H1 (cell line): ENCODE results near the gene SERGEF. TPM values are rescaled to one million over a fixed set of nuclear protein-coding genes. Genes with fewer than 3 reads are reported as not detected.

Experiments
- CTCF ChIA-PET: fragments of 300-600 bp; sonication (Branson Sonifier 250); formaldehyde crosslinking; loops from one replicate; lab custom pipeline; 2021; ENCODE audit not compliant: partially characterized antibody; lab: Charles Lee
- POLR2A ChIA-PET: fragments of 300-600 bp; sonication (Branson Sonifier 250); formaldehyde crosslinking; loops from one replicate; lab custom pipeline; 2021; ENCODE audit warnings: inconsistent platforms; ENCODE audit not compliant: partially characterized antibody; lab: Charles Lee
- DNase-seq, 2 experiments: peaks; one replicate each; pipeline versions ENCODE4 v3.0.0 to v3.0.0-alpha.2; 2010 to 2022; ENCODE audit warnings: low spot score in 2 of 2, low read depth in 1 of 2, mixed read lengths in 1 of 2
- FAIRE-seq: peaks from 2 replicates; lab custom pipeline; 2011; peaks lifted over from hg19 to GRCh38; lab: Jason Lieb, UNC
- H2AFZ ChIP-seq: 2 replicates; pipeline ENCODE4 v1.8.1; 2012; ENCODE audit warnings: low read length, inconsistent platforms
- H2AK5ac ChIP-seq: 2 replicates; pipeline ENCODE4 v1.6.1; 2013; ENCODE audit warnings: low read depth, low read length
- H2BK120ac ChIP-seq: replicated peaks from 2 replicates; pipeline ENCODE3; 2013; ENCODE audit warnings: low read depth, low read length, inconsistent platforms
- H2BK12ac ChIP-seq: 2 replicates; pipeline ENCODE4 v1.6.1; 2013; ENCODE audit warnings: low read depth, low read length
- H2BK15ac ChIP-seq: 2 replicates; pipeline ENCODE4 v1.6.1; 2013; ENCODE audit warnings: low read length
- H2BK20ac ChIP-seq: 2 replicates; pipeline ENCODE4 v1.6.1; 2013; ENCODE audit warnings: low read length
- H2BK5ac ChIP-seq: 2 replicates; pipeline ENCODE4 v1.6.1; 2013; ENCODE audit warnings: low read depth, low read length
- H3K14ac ChIP-seq: 2 replicates; pipeline ENCODE4 v1.6.1; 2013; ENCODE audit warnings: inconsistent platforms; ENCODE audit not compliant: insufficient read length
- H3K18ac ChIP-seq: 2 replicates; pipeline ENCODE4 v1.6.1; 2013; ENCODE audit warnings: low read length; ENCODE audit errors: extremely low read depth
- H3K23ac ChIP-seq: 2 replicates; pipeline ENCODE4 v1.6.1; 2013; ENCODE audit warnings: inconsistent platforms; ENCODE audit not compliant: insufficient read length
- H3K23me2 ChIP-seq: 2 replicates; pipeline ENCODE4 v1.6.1; 2013; ENCODE audit warnings: low read depth, low read length
- H3K27ac ChIP-seq: 2 replicates; pipeline ENCODE4 v1.6.1; 2011; ENCODE audit warnings: low read depth, low read length, inconsistent platforms
- H3K27me3 ChIP-seq, 4 experiments: replicated peaks in 1 of 4; 1 replicate in 1 of 4; 2 replicates in 3 of 4; pipeline versions ENCODE4 v1.6.1 to v1.8.1; 2011 to 2013; ENCODE audit warnings: low read length in 3 of 4, mild to moderate bottlenecking in 3 of 4, inconsistent platforms in 2 of 4, mixed read lengths in 2 of 4, moderate library complexity in 1 of 4; ENCODE audit not compliant: control insufficient read depth in 3 of 4, insufficient read depth in 3 of 4; ENCODE audit errors: extremely low read depth in 1 of 4
- H3K36me3 ChIP-seq, 4 experiments: 2 replicates each; pipeline versions ENCODE4 v1.6.1 to v1.8.1; 2011 to 2013; ENCODE audit warnings: mild to moderate bottlenecking in 4 of 4, low read length in 3 of 4, moderate library complexity in 2 of 4, control low read depth in 1 of 4, inconsistent platforms in 1 of 4; ENCODE audit not compliant: insufficient read depth in 4 of 4, control insufficient read depth in 2 of 4
- H3K4ac ChIP-seq: replicated peaks from 2 replicates; pipeline ENCODE3; 2013; ENCODE audit warnings: low read length, low read depth, mixed read lengths, inconsistent platforms; ENCODE audit not compliant: insufficient read length
- H3K4me1 ChIP-seq, 4 experiments: replicated peaks in 1 of 4; 1 replicate in 1 of 4; 2 replicates in 3 of 4; pipeline versions ENCODE4 v1.6.1 to v1.8.1; 2011 to 2013; ENCODE audit warnings: low read length in 3 of 4, inconsistent platforms in 2 of 4, mixed read lengths in 1 of 4; ENCODE audit not compliant: insufficient read depth in 4 of 4, control insufficient read depth in 3 of 4
- H3K4me2 ChIP-seq, 2 experiments: 2 replicates each; pipeline versions ENCODE4 v1.6.1 to v1.8.1; 2011 to 2013; ENCODE audit warnings: low read depth in 2 of 2, low read length in 2 of 2, control low read depth in 1 of 2, inconsistent platforms in 1 of 2, mild to moderate bottlenecking in 1 of 2; ENCODE audit not compliant: insufficient read depth in 1 of 2
- H3K4me3 ChIP-seq, 4 experiments: fragments of 200-600, 300-600 bp in 1 of 4; sonication (generic), shearing (Covaris generic), sonication (Bioruptor Twin) in 1 of 4; 2 replicates each; pipeline versions ENCODE4 v1.5.1 to v1.8.1; 2011 to 2016; ENCODE audit warnings: low read length in 4 of 4, low read depth in 3 of 4, control low read depth in 2 of 4, inconsistent platforms in 2 of 4, mild to moderate bottlenecking in 2 of 4, mixed read lengths in 1 of 4, moderate library complexity in 1 of 4; ENCODE audit not compliant: insufficient read depth in 2 of 4; ENCODE audit errors: extremely low read depth in 1 of 4
- H3K56ac ChIP-seq: replicated peaks from 2 replicates; pipeline ENCODE3; 2013; ENCODE audit warnings: low read depth, mild to moderate bottlenecking, mixed read lengths, low read length, inconsistent platforms; ENCODE audit not compliant: insufficient read length
- H3K79me1 ChIP-seq: 2 replicates; pipeline ENCODE4 v1.6.1; 2013; ENCODE audit warnings: low read depth, low read length, control low read depth
- H3K79me2 ChIP-seq, 2 experiments: 2 replicates each; pipeline versions ENCODE4 v1.6.1 to v1.8.1; 2012 to 2013; ENCODE audit warnings: low read length in 2 of 2, mild to moderate bottlenecking in 2 of 2, inconsistent platforms in 1 of 2; ENCODE audit not compliant: insufficient read depth in 2 of 2, control insufficient read depth in 1 of 2
- H3K9ac ChIP-seq, 4 experiments: replicated peaks in 1 of 4; 1 replicate in 1 of 4; 2 replicates in 3 of 4; pipeline versions ENCODE4 v1.6.1 to v1.8.1; 2011 to 2013; ENCODE audit warnings: low read depth in 3 of 4, low read length in 3 of 4, control low read depth in 2 of 4, mild to moderate bottlenecking in 2 of 4, moderate library complexity in 2 of 4, inconsistent platforms in 1 of 4; ENCODE audit errors: extremely low read depth in 1 of 4
- H3K9me3 ChIP-seq, 2 experiments: 2 replicates each; pipeline versions ENCODE4 v1.6.1 to v1.8.1; 2012 to 2013; ENCODE audit warnings: mild to moderate bottlenecking in 2 of 2, moderate library complexity in 2 of 2, control low read depth in 1 of 2, inconsistent platforms in 1 of 2, low read depth in 1 of 2, low read length in 1 of 2, mixed read lengths in 1 of 2; ENCODE audit not compliant: insufficient read depth in 2 of 2
- H4K20me1 ChIP-seq, 2 experiments: replicated peaks in 1 of 2; 2 replicates each; pipeline versions ENCODE3 to v1.8.1; 2011 to 2013; ENCODE audit warnings: inconsistent platforms in 2 of 2, low read length in 2 of 2, mild to moderate bottlenecking in 1 of 2; ENCODE audit not compliant: insufficient read depth in 2 of 2, control insufficient read depth in 1 of 2
- H4K5ac ChIP-seq: 2 replicates; pipeline ENCODE4 v1.6.1; 2013; ENCODE audit warnings: low read length, low read depth, mixed read lengths, inconsistent platforms; ENCODE audit not compliant: insufficient read length
- H4K8ac ChIP-seq: 2 replicates; pipeline ENCODE4 v1.8.0; 2013; ENCODE audit warnings: mild to moderate bottlenecking, moderate library complexity, low read length, inconsistent platforms; ENCODE audit not compliant: insufficient read depth; ENCODE audit errors: extremely low read depth
- H4K91ac ChIP-seq: replicated peaks from 2 replicates; pipeline ENCODE3; 2013; ENCODE audit warnings: low read length, mixed read lengths, inconsistent platforms; ENCODE audit not compliant: insufficient read length
- ASH2L ChIP-seq: fragments of 200-600, 300-600 bp; sonication (generic); IDR thresholded peaks from one replicate; pipeline ENCODE4 v1.7.1; 2017; ENCODE audit warnings: low read length
- YY1 ChIP-seq: IDR thresholded peaks from 2 replicates; pipeline ENCODE4 v1.6.1; 2011; ENCODE audit warnings: low read depth, mild to moderate bottlenecking, low read length
- WGBS, 2 experiments: shearing (Covaris generic) in 1 of 2; methylation state at CpG; one replicate each; pipeline versions ENCODE4 v1.1.6 to v1.1.7; 2013 to 2015; ENCODE audit warnings: low lambda C conversion rate in 2 of 2, mixed read lengths in 2 of 2, inconsistent platforms in 1 of 2, low coverage in 1 of 2, missing lambda C conversion rate in 1 of 2; ENCODE audit not compliant: insufficient replicate concordance in 2 of 2, insufficient coverage in 1 of 2, insufficient read length in 1 of 2; ENCODE audit errors: extremely low coverage in 1 of 2, missing lambda C conversion rate in 1 of 2; 5-methylcytosine and 5-hydroxymethylcytosine counted together
- polyA plus RNA-seq, 7 experiments: library from polyadenylated mRNA; depleted of rRNA in 3 of 7; stranded (reverse) in 5 of 7; unstranded in 2 of 7; fragments of >200 nt in 5 of 7; fragments of 200-250 nt in 2 of 7; gene quantifications; 1 replicate in 5 of 7; 2 replicates in 1 of 7; 4 replicates in 1 of 7; pipeline versions ENCODE4 v1.2.1 to v1.2.3, GENCODE V29; 2011 to 2013; ENCODE audit warnings: missing spikeins in 2 of 7, mixed read lengths in 2 of 7
- total RNA-seq: library from RNA; stranded (reverse); fragmentation: NEBNext Ultra II Directional; extraction: Animal tissue kit (Norgen Biotek cat#: 25700); gene quantifications from 2 replicates; pipeline ENCODE4 v1.2.1, GENCODE V29; 2021

The SERGEF gene
- total and polyA plus RNA-seq, 2 of the 8 experiments (the other 6 are each of a cell fraction or from before 2014, with no cell fraction given): 16.6 to 28.8 TPM

DNA sequence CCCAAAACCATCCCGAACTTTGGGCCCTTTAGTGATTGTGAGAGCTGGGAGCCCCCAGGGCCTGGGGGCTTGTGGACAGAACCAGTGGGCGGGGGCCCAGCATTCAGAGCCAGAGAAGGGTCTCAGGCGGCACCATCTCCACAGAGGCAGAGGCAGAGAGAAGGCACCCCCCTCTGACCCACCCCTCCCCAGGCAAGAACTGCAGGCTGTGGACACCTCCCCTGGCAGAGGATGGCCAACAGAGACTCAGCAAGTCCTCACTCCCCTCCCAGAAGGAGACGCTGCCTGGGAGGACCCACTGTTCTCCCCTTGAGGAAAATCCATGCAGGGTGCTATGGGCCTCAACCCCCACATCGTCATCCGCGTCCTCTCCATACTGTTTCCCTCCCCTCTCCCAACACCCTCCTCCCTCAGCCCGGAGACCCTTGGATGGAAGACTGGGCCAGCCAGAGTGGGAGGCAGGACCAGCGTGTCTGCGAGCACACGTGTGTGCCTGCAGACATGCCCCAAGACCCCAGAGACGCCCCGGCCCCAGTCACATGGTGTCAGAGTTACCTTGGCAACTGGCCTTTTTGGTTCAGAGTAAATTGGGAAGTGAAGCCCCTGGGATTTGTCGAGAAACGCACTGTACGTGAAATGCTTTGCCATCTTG, 235.6 kb downstream of the SERGEF start:
- Histone ChIP-seq H3K27ac (no peak overlapping the region), H3K4me2 (no peak overlapping the region), H4K91ac (no peak overlapping the region), H2BK120ac (no peak overlapping the region), H4K5ac (no peak overlapping the region), H3K9ac (no peak overlapping the region), H3K4me3 (no peak overlapping the region), H2BK5ac (no peak overlapping the region), H3K36me3 (no peaks in the 10 kb centered on the region), H3K79me1 (no peaks in the 10 kb centered on the region), H2AK5ac (no peak overlapping the region), H4K8ac (no peak overlapping the region), H3K14ac (no peak overlapping the region), H3K79me2 (no peaks in the 10 kb centered on the region), H2AFZ (no peak overlapping the region), H3K27me3 (no peaks in the 10 kb centered on the region), H3K23ac (no peak overlapping the region), H2BK12ac (no peak overlapping the region), H3K9me3 (no peaks in the 10 kb centered on the region), H4K20me1 (peaks cover 0 to 2% of the 10 kb centered on the region in 2 experiments), H3K4me1 (no peaks in the 10 kb centered on the region), H3K56ac (no peak overlapping the region), H3K4ac (no peak overlapping the region), H2BK15ac (no peak overlapping the region), H3K18ac (no peak overlapping the region), H2BK20ac (no peak overlapping the region), H3K23me2 (no peaks in the 10 kb centered on the region)
- FAIRE-seq (no peak), DNase-seq (no peak)
- TF ChIP-seq YY1 (no peak), ASH2L (no peak)
- ChIA-PET CTCF (interaction anchor here (1.0 kb wide), 1 partner anchor 16 kb away, joined by 6 read pairs; no protein-coding TSS in a partner anchor), POLR2A (no interaction called here)
- WGBS, 2 experiments: 91% methylated on average over 13 of the region's 16 CpGs; no CpG with 5 or more reads in 1 of the 2 experiments
